Measurements from ENCODE around the gene B3GNT3. TPM values are rescaled to one million over a fixed set of nuclear protein-coding genes. Genes with fewer than 3 reads are reported as not detected.

B3GNT3 gene
- total RNA-seq, 1 experiment from 2014 or later: 39.5 TPM

DNA sequence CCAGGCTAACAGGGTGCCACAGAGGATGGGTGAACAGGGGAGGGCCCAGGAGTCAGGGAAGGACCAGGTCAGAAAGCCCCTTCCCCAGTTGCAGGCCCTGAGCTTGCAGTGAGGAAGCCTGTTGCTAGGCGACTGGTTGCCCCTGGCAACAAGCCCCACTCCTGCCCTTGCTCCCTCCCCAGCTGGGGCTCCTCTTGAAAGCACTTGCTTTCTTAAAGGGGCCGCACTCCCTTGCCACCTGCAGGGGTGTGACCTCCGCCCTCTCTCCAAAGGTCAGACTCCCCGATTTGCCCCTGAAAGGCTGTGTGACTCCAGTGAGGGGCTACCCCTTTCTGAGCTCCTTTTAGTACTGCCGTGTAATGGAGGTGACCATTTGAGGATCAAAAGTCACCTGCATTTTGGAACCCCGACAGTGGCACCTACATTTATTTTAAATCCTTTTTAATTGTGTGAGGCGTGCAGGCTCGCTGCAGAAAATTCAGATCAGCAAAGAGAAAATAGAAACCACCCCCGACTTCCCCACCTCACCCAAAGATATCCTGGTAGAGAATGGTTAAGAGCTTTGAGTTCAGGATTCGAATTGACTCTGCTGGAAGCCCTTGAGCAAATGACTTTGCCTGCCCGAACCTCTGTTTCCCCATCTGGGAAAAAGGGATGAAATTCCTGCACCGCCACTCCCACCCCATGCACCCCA is 38.8 kb upstream of the B3GNT3 start:
- no peak for TF ChIP-seq EZH2 (IDR thresholded peaks at IDR 0.05; ENCODE audit: low read length, unreplicated experiment)
- TF ChIP-seq EZH2phosphoT487 (IDR thresholded peaks at IDR 0.05; ENCODE audit: borderline replicate concordance, low read length): no peak
- TF ChIP-seq, protein P1, sequence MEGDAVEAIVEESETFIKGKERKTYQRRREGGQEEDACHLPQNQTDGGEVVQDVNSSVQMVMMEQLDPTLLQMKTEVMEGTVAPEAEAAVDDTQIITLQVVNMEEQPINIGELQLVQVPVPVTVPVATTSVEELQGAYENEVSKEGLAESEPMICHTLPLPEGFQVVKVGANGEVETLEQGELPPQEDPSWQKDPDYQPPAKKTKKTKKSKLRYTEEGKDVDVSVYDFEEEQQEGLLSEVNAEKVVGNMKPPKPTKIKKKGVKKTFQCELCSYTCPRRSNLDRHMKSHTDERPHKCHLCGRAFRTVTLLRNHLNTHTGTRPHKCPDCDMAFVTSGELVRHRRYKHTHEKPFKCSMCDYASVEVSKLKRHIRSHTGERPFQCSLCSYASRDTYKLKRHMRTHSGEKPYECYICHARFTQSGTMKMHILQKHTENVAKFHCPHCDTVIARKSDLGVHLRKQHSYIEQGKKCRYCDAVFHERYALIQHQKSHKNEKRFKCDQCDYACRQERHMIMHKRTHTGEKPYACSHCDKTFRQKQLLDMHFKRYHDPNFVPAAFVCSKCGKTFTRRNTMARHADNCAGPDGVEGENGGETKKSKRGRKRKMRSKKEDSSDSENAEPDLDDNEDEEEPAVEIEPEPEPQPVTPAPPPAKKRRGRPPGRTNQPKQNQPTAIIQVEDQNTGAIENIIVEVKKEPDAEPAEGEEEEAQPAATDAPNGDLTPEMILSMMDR (conservative IDR thresholded peaks at IDR 0.05; ENCODE audit: low read depth, low read length): no peak
- intact Hi-C loops (cut with micrococcal nuclease): no loop called here
- Histone ChIP-seq H3K9me2 (replicated peaks; ENCODE audit: low read length) (no peaks in the 10 kb centered on the region), H3K4me2 (ENCODE audit: low read length) (no peak overlapping the region), H2AFZ (ENCODE audit: low read length) (no peak overlapping the region), H3K27me3 (ENCODE audit: low read length) (no peaks in the 10 kb centered on the region), H3K4me3 (ENCODE audit: low read length) (no peak overlapping the region), H3F3A (ENCODE audit: low read length, unreplicated experiment) (no peaks in the 10 kb centered on the region), H3K79me2 (ENCODE audit: low read length) (no peaks in the 10 kb centered on the region), H3K27ac (ENCODE audit: low read length) (no peak overlapping the region), H3K9ac (ENCODE audit: low read length) (no peak overlapping the region), H3K4me1 (ENCODE audit: insufficient read depth, low read length) (peaks cover 3% of the 10 kb centered on the region; the same call in 1 of the 2 replicates), H3K9me3 (ENCODE audit: low read length) (no peaks in the 10 kb centered on the region), H4K20me1 (ENCODE audit: low read length) (no peaks in the 10 kb centered on the region), H3K36me3 (ENCODE audit: low read depth, low read length) (no peaks in the 10 kb centered on the region)
- no TSS peak for BruUV-seq (replicated peaks)
- CTCF ChIA-PET: no interaction called here
- POLR2A ChIA-PET (ENCODE audit: unreplicated experiment): no interaction called here
- DNase-seq (peak; percentile 22), ATAC-seq (no peak)

GRCh38 chr19:17757125-17757524 is 37.8 kb upstream of the B3GNT3 start:
- DNase-seq (peak; percentile 79), ATAC-seq (peak; percentile 82)
- Histone ChIP-seq H3K9me3 (ENCODE audit: low read length) (no peaks in the 10 kb centered on the region), H3K27me3 (ENCODE audit: low read length) (no peaks in the 10 kb centered on the region), H3K27ac (ENCODE audit: low read length) (no peak overlapping the region), H4K20me1 (ENCODE audit: low read length) (no peaks in the 10 kb centered on the region), H3K4me1 (ENCODE audit: insufficient read depth, low read length) (peaks cover 3% of the 10 kb centered on the region; the same call in 1 of the 2 replicates), H3K79me2 (ENCODE audit: low read length) (no peaks in the 10 kb centered on the region), H3K9me2 (replicated peaks; ENCODE audit: low read length) (no peaks in the 10 kb centered on the region), H3K9ac (ENCODE audit: low read length) (no peak overlapping the region), H3K4me3 (ENCODE audit: low read length) (no peak overlapping the region), H3K4me2 (ENCODE audit: low read length) (no peak overlapping the region), H2AFZ (ENCODE audit: low read length) (no peak overlapping the region), H3F3A (ENCODE audit: low read length, unreplicated experiment) (no peaks in the 10 kb centered on the region), H3K36me3 (ENCODE audit: low read depth, low read length) (no peaks in the 10 kb centered on the region)
- intact Hi-C loops (cut with micrococcal nuclease): no loop called here
- no TSS peak for BruUV-seq (replicated peaks)
- TF ChIP-seq EZH2phosphoT487 (IDR thresholded peaks at IDR 0.05; ENCODE audit: borderline replicate concordance, low read length): no peak
- TF ChIP-seq, protein P1 (conservative IDR thresholded peaks at IDR 0.05; ENCODE audit: low read depth, low read length): no peak
- TF ChIP-seq EZH2 (IDR thresholded peaks at IDR 0.05; ENCODE audit: low read length, unreplicated experiment): no peak
- CTCF ChIA-PET: no interaction called here
- POLR2A ChIA-PET (ENCODE audit: unreplicated experiment): no interaction called here

- Histone ChIP-seq H3K79me2 (ENCODE audit: low read length) (no peaks in the 10 kb centered on the region), H3K9me2 (replicated peaks; ENCODE audit: low read length) (no peaks in the 10 kb centered on the region), H4K20me1 (ENCODE audit: low read length) (no peaks in the 10 kb centered on the region), H3K4me3 (ENCODE audit: low read length) (no peak overlapping the region), H3K9me3 (ENCODE audit: low read length) (no peaks in the 10 kb centered on the region), H3K4me1 (ENCODE audit: insufficient read depth, low read length) (peaks cover 3% of the 10 kb centered on the region; the same call in 1 of the 2 replicates), H3K27ac (ENCODE audit: low read length) (no peak overlapping the region), H3K4me2 (ENCODE audit: low read length) (no peak overlapping the region), H3K27me3 (ENCODE audit: low read length) (no peaks in the 10 kb centered on the region), H3K9ac (ENCODE audit: low read length) (no peak overlapping the region), H2AFZ (ENCODE audit: low read length) (no peak overlapping the region), H3K36me3 (ENCODE audit: low read depth, low read length) (no peaks in the 10 kb centered on the region), H3F3A (ENCODE audit: low read length, unreplicated experiment) (no peaks in the 10 kb centered on the region)
- ATAC-seq: no peak
- POLR2A ChIA-PET (ENCODE audit: unreplicated experiment): no interaction called here
- no peak for DNase-seq
- no TSS peak for BruUV-seq (replicated peaks)
- TF ChIP-seq, protein P1 (conservative IDR thresholded peaks at IDR 0.05; ENCODE audit: low read depth, low read length): no peak
- TF ChIP-seq EZH2phosphoT487 (IDR thresholded peaks at IDR 0.05; ENCODE audit: borderline replicate concordance, low read length) (no peak), EZH2 (IDR thresholded peaks at IDR 0.05; ENCODE audit: low read length, unreplicated experiment) (no peak)
- CTCF ChIA-PET: no interaction called here
- intact Hi-C loops (cut with micrococcal nuclease): no loop called here
Measured at GRCh38 chr19:17758515-17758914, 36.4 kb upstream of the B3GNT3 start.
